Cardiac fibroblast (primary cell): ENCODE results near the gene GRK5.

Experiments used
- DNase-seq, 2 donors: peaks; one replicate each; pipeline versions ENCODE4 v3.0.0 to v3.0.0-alpha.2; 2010; ENCODE audit warnings: low read depth in 2 of 2
- H3K4me3 ChIP-seq, 2 donors: replicated peaks in 1 of 2; 1 replicate in 1 of 2; 2 replicates in 1 of 2; pipeline ENCODE4 v1.5.1; 2011; ENCODE audit warnings: low read depth in 2 of 2, low read length in 2 of 2, mild to moderate bottlenecking in 2 of 2, moderate library complexity in 1 of 2
- CTCF ChIP-seq: IDR thresholded peaks from one replicate; pipeline ENCODE4 v1.5.1; 2011; ENCODE audit warnings: low read depth, mild to moderate bottlenecking, low read length, inconsistent platforms

Gene GRK5

GRCh38 chr10:119360181-119360921 lies 153.0 kb downstream of the GRK5 start:
- no peak for TF ChIP-seq CTCF
- no peak overlapping the region for H3K4me3 ChIP-seq
- DNase-seq: peak in 1 of 2 donors; percentile 34

- TF ChIP-seq CTCF: no peak
- H3K4me3 ChIP-seq: no peak overlapping the region
- DNase-seq: no peak
These were observed 153.7 kb downstream of the GRK5 start for GRCh38 chr10:119361037-119361436.

GRCh38 chr10:119362122-119362521 lies 154.8 kb downstream of the GRK5 start:
- no peak for TF ChIP-seq CTCF
- no peak for DNase-seq
- no peak overlapping the region for H3K4me3 ChIP-seq

- no peak overlapping the region for H3K4me3 ChIP-seq
- peak; percentile 18 for TF ChIP-seq CTCF
- DNase-seq: no peak
These were observed 157.6 kb downstream of the GRK5 start for GRCh38 chr10:119364645-119365600.

GRCh38 chr10:119365773-119366599 lies 158.6 kb downstream of the GRK5 start:
- TF ChIP-seq CTCF: no peak
- no peak for DNase-seq
- no peak overlapping the region for H3K4me3 ChIP-seq

GRCh38 chr10:119367841-119368549 lies 160.6 kb downstream of the GRK5 start:
- DNase-seq: no peak
- TF ChIP-seq CTCF: no peak
- H3K4me3 ChIP-seq: no peak overlapping the region
